ENCODE data around the gene NAGS.

DNA sequence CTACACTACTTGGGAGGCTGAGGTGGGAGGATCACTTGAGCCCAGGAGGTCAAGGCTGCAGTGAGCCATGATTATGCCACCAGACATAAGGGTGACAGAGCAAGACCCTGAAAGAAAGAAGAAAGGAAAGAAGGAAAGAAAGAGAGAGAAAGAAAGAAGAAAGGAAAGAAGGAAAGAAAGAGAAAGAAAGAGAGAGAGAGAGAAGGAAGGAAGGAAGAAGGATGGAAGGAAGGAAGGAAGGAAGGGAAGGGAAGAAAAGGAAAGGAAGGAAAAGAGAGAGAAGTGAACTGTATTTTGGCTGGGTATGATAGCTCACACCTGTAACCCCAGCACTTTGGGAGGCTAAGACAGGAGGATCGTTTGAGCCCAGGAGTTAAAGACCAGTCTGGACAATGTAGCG is 26.3 kb upstream of the NAGS start:
- no peak for TF ChIP-seq HCFC1 (IDR thresholded peaks at IDR 0.05; ENCODE audit: low read length)
- TF ChIP-seq, protein P1, sequence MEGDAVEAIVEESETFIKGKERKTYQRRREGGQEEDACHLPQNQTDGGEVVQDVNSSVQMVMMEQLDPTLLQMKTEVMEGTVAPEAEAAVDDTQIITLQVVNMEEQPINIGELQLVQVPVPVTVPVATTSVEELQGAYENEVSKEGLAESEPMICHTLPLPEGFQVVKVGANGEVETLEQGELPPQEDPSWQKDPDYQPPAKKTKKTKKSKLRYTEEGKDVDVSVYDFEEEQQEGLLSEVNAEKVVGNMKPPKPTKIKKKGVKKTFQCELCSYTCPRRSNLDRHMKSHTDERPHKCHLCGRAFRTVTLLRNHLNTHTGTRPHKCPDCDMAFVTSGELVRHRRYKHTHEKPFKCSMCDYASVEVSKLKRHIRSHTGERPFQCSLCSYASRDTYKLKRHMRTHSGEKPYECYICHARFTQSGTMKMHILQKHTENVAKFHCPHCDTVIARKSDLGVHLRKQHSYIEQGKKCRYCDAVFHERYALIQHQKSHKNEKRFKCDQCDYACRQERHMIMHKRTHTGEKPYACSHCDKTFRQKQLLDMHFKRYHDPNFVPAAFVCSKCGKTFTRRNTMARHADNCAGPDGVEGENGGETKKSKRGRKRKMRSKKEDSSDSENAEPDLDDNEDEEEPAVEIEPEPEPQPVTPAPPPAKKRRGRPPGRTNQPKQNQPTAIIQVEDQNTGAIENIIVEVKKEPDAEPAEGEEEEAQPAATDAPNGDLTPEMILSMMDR (IDR thresholded peaks at IDR 0.05 in 2 of 3, conservative IDR thresholded peaks at IDR 0.05 in 1 of 3; ENCODE audit: control insufficient read depth in 2 of 3, extremely low read depth in 1 of 3, insufficient read depth in 1 of 3, low read depth in 3 of 3, low read length in 3 of 3): no peak
- no peak for TF ChIP-seq CHD4 (IDR thresholded peaks at IDR 0.05)

All from GM12878 (cell line).